ENCODE data around the gene TRAPPC14. TPM values are rescaled to one million over a fixed set of nuclear protein-coding genes. Genes with fewer than 3 reads are reported as not detected.

Gene TRAPPC14
- total and polyA plus RNA-seq, 2 of the 13 experiments (the other 11 are each of a cell fraction or from before 2014, with no cell fraction given), result 4.7 to 9.6 TPM

- ChIA-PET POLR2A (interaction anchor here (1.0 to 1.7 kb wide), 3 partner anchors 16 to 84 kb away, joined by 3 to 6 read pairs (median 4); partner anchors contain the start of genes AP4M1 and LAMTOR4), CTCF (ENCODE audit: low intra/inter-chr PET ratio, low total read pairs) (interaction anchor here (0.9 to 1.9 kb wide), 4 partner anchors 10 to 213 kb away, joined by 3 to 17 read pairs (median 4); no protein-coding TSS in a partner anchor)
- peak; percentile 57 for DNase-seq (ENCODE audit: low spot score)
- no peaks in the 10 kb centered on the region for H3K27me3 ChIP-seq (ENCODE audit: control insufficient read depth in 1 of 2, insufficient read depth in 2 of 2, low read length in 2 of 2)
- FAIRE-seq, result peak; percentile 95
- H3K36me3 ChIP-seq (replicated peaks in 1 of 2; ENCODE audit: control insufficient read depth in 1 of 2, insufficient read depth in 2 of 2, low read length in 2 of 2), result no peaks in the 10 kb centered on the region
- ATAC-seq, result peak; percentile 83
- BruUV-seq (replicated peaks), result no TSS peak
- H3K27ac ChIP-seq (ENCODE audit: extremely low read length, insufficient read depth, low read length), result no peak overlapping the region
- peak overlapping the region; percentile 57 for H3K4me2 ChIP-seq (ENCODE audit: low read depth, low read length)
- no peak overlapping the region for H3K4me3 ChIP-seq (replicated peaks in 1 of 3; ENCODE audit: insufficient read depth in 1 of 3, low read depth in 2 of 3, low read length in 3 of 3)
- peak overlapping the region; percentile 56 for H2AFZ ChIP-seq (ENCODE audit: low read length)
- H4K20me1 ChIP-seq (ENCODE audit: insufficient read depth, low read length), result no peaks in the 10 kb centered on the region
- H3K79me2 ChIP-seq (ENCODE audit: insufficient read depth, low read length), result no peaks in the 10 kb centered on the region
- H3K9me3 ChIP-seq (ENCODE audit: low read length), result no peaks in the 10 kb centered on the region
- intact Hi-C loops (cut with micrococcal nuclease; ENCODE audit: unreplicated experiment) (loop anchor here (2.0 kb wide), 1 partner anchor 84 kb away; no protein-coding TSS in a partner anchor), in situ Hi-C loops (cut with HindIII; ENCODE audit: extremely low pct_ligation_motif_present, low pct_unique_long_range_greater_than_20kb) (loop anchor here (5.0 kb wide), 1 partner anchor 80 kb away; no protein-coding TSS in a partner anchor)
- peak overlapping the region; percentile 27; the same call in 1 of the 2 replicates for H3K9ac ChIP-seq (ENCODE audit: insufficient read depth, low read depth, low read length)
- H3K4me1 ChIP-seq (ENCODE audit: insufficient read depth, low read length), result peaks cover 31% of the 10 kb centered on the region
- 6% methylated on average over 3 of the region's 3 CpGs for WGBS (ENCODE audit: low lambda C conversion rate)
- TF ChIP-seq CCDC6 (CRISPR knock-in tag; IDR thresholded peaks at IDR 0.05) (no peak), NFIB (CRISPR knock-in tag; IDR thresholded peaks at IDR 0.05; ENCODE audit: borderline replicate concordance) (no peak), IRX3 (CRISPR knock-in tag; IDR thresholded peaks at IDR 0.05; ENCODE audit: borderline replicate concordance, low read depth) (no peak), ZFP36L1 (CRISPR knock-in tag; IDR thresholded peaks at IDR 0.05) (0 out of 2 replicates have a peak, but pooled peaks have one; percentile 13), ZKSCAN5 (CRISPR knock-in tag; IDR thresholded peaks at IDR 0.05) (no peak), EHMT2 (IDR thresholded peaks at IDR 0.05; ENCODE audit: borderline replicate concordance, low read depth, low read length) (no peak), HMG20B (CRISPR knock-in tag; conservative IDR thresholded peaks at IDR 0.05) (no peak), MLXIP (CRISPR knock-in tag; IDR thresholded peaks at IDR 0.05; ENCODE audit: borderline replicate concordance) (no peak), GTF2F1 (IDR thresholded peaks at IDR 0.05; ENCODE audit: low read length) (no peak), PRMT3 (CRISPR knock-in tag; IDR thresholded peaks at IDR 0.05; ENCODE audit: borderline replicate concordance, low read depth) (no peak), ZNF180 (CRISPR knock-in tag; IDR thresholded peaks at IDR 0.05; ENCODE audit: borderline replicate concordance, low read depth) (no peak), ZSCAN22 (CRISPR knock-in tag; IDR thresholded peaks at IDR 0.05) (no peak), JUN (CRISPR knock-in tag; IDR thresholded peaks at IDR 0.05) (no peak), MAFK (conservative IDR thresholded peaks at IDR 0.05 in 1 of 2, IDR thresholded peaks at IDR 0.05 in 1 of 2; ENCODE audit: low read length in 2 of 2) (0 out of 4 replicates have a peak, but pooled peaks of 1 of the 2 experiments have one; percentile 2), XRCC5 (optimal IDR thresholded peaks at IDR 0.05; ENCODE audit: low read length) (peak; percentile 49), RFXAP (CRISPR knock-in tag; IDR thresholded peaks at IDR 0.05; ENCODE audit: borderline replicate concordance) (0 out of 2 replicates have a peak, but pooled peaks have one; percentile 25), ZNF281 (CRISPR knock-in tag; IDR thresholded peaks at IDR 0.05; ENCODE audit: borderline replicate concordance) (no peak), ZNF773 (CRISPR knock-in tag; IDR thresholded peaks at IDR 0.05; ENCODE audit: borderline replicate concordance) (no peak), FOXA3 (CRISPR knock-in tag; IDR thresholded peaks at IDR 0.05) (0 out of 2 replicates have a peak, but pooled peaks have one; percentile 10), JUND (CRISPR knock-in tag; IDR thresholded peaks at IDR 0.05) (no peak)
Observed at GRCh38 chr7:100132697-100133151, 25.8 kb downstream of the TRAPPC14 start.

All from HepG2 (cell line).